Naive B cell (primary cell): ENCODE results near the gene FMNL1. TPM values are rescaled to one million over a fixed set of nuclear protein-coding genes. Genes with fewer than 3 reads are reported as not detected.

Source experiments
- ATAC-seq, 2 donors: fragments of 150-1000 bp; cut with Tn5 transposase; 2 replicates each; pipeline ENCODE4 v1.10.0; 2021; ENCODE audit warnings: low read depth in 2 of 2, mild to moderate bottlenecking in 2 of 2, moderate library complexity in 2 of 2
- DNase-seq: peaks from one replicate; pipeline ENCODE4 v3.0.0; 2022
- H3K27ac Mint-ChIP-seq, 6 donors: one replicate each; pipeline ENCODE4 v1.8.0; 2020 to 2022; ENCODE audit warnings: mild to moderate bottlenecking in 6 of 6, mixed read lengths in 6 of 6, moderate library complexity in 5 of 6, inconsistent platforms in 2 of 6
- H3K27me3 Mint-ChIP-seq, 3 donors: one replicate each; pipeline ENCODE4 v1.8.0; 2021 to 2022; ENCODE audit warnings: mixed read lengths in 3 of 3, mild to moderate bottlenecking in 1 of 3
- H3K36me3 Mint-ChIP-seq, 2 donors: one replicate each; pipeline ENCODE4 v1.8.0; 2020 to 2022; ENCODE audit warnings: mixed read lengths in 2 of 2, inconsistent platforms in 1 of 2, mild to moderate bottlenecking in 1 of 2
- H3K4me1 Mint-ChIP-seq, 3 donors: one replicate each; pipeline ENCODE4 v1.8.0; 2020 to 2022; ENCODE audit warnings: mixed read lengths in 3 of 3, inconsistent platforms in 1 of 3, mild to moderate bottlenecking in 1 of 3, moderate library complexity in 1 of 3
- H3K4me3 Mint-ChIP-seq, 8 donors: one replicate each; pipeline ENCODE4 v1.8.0; 2020 to 2022; ENCODE audit warnings: mild to moderate bottlenecking in 8 of 8, mixed read lengths in 8 of 8, moderate library complexity in 8 of 8, inconsistent platforms in 2 of 8
- H3K9me3 Mint-ChIP-seq, 7 donors: one replicate each; pipeline ENCODE4 v1.8.0; 2020 to 2022; ENCODE audit warnings: mixed read lengths in 7 of 7, mild to moderate bottlenecking in 5 of 7, inconsistent platforms in 2 of 7, moderate library complexity in 1 of 7
- polyA plus RNA-seq, 6 donors: library from polyadenylated mRNA; unstranded; fragments of 300-500 nt; fragmentation: Illumina TruSeq; gene quantifications; one replicate each; pipeline ENCODE4 v1.2.3, GENCODE V29; 2021; ENCODE audit warnings: low read depth in 6 of 6

FMNL1 gene
- polyA plus RNA-seq, 6 donors from 2014 or later, result 16.9 to 47.0 (median 22.3) TPM

GRCh38 chr17:45226576-45226975, 4.9 kb downstream of the FMNL1 start:
- Mint-ChIP-seq H3K36me3 (peaks cover 0 to 7% of the 10 kb centered on the region in 2 donors), H3K27me3 (no peaks in the 10 kb centered on the region), H3K4me3 (peak overlapping the region; percentile 96 to 99 (median 98))

GRCh38 chr17:45227101-45227925, 5.6 kb downstream of the FMNL1 start:
- Mint-ChIP-seq H3K9me3 (no peaks in the 10 kb centered on the region), H3K36me3 (peaks cover 0 to 7% of the 10 kb centered on the region in 2 donors), H3K4me3 (peak overlapping the region; percentile 96 to 99 (median 98)), H3K27ac (peak overlapping the region; percentile 99 to 100 (median 100)), H3K4me1 (peaks cover 72 to 99% (median 92%) of the 10 kb centered on the region in 3 donors), H3K27me3 (no peaks in the 10 kb centered on the region)
- peak in 1 of 2 donors; percentile 2 for ATAC-seq
- peak; percentile 57 for DNase-seq

More at GRCh38 chr17:45226576-45226975, 4.9 kb downstream of the FMNL1 start:
- peaks cover 66 to 92% (median 84%) of the 10 kb centered on the region in 3 donors for H3K4me1 Mint-ChIP-seq
- no peaks in the 10 kb centered on the region for H3K9me3 Mint-ChIP-seq
- H3K27ac Mint-ChIP-seq, result peak overlapping the region; percentile 99 to 100 (median 100)
- DNase-seq (no peak), ATAC-seq (no peak)

- DNase-seq (no peak), ATAC-seq (no peak)
- Mint-ChIP-seq H3K27ac (peak overlapping the region; percentile 99 to 100 (median 100)), H3K9me3 (no peaks in the 10 kb centered on the region), H3K27me3 (no peaks in the 10 kb centered on the region), H3K4me1 (peaks cover 71 to 98% (median 91%) of the 10 kb centered on the region in 3 donors), H3K36me3 (peaks cover 0 to 7% of the 10 kb centered on the region in 2 donors), H3K4me3 (peak overlapping the region; percentile 83 to 99 (median 97))
Measured at GRCh38 chr17:45227926-45228762, 6.5 kb downstream of the FMNL1 start.

GRCh38 chr17:45228763-45229539, 7.3 kb downstream of the FMNL1 start:
- Mint-ChIP-seq H3K27ac (peak overlapping the region; percentile 99 to 100 (median 100)), H3K27me3 (no peaks in the 10 kb centered on the region), H3K4me1 (peaks cover 68 to 98% (median 90%) of the 10 kb centered on the region in 3 donors), H3K4me3 (peak overlapping the region; percentile 81 to 99 (median 92)), H3K36me3 (peaks cover 0 to 7% of the 10 kb centered on the region in 2 donors), H3K9me3 (no peaks in the 10 kb centered on the region)
- DNase-seq (peak; percentile 96), ATAC-seq (peak; percentile 62 to 64)

- no peaks in the 10 kb centered on the region for H3K9me3 Mint-ChIP-seq
- peak in 1 of 2 donors; percentile 1 for ATAC-seq
- DNase-seq, result no peak
Measured at GRCh38 chr17:45229681-45230409, 8.2 kb downstream of the FMNL1 start.

GRCh38 chr17:45230410-45230786, 8.7 kb downstream of the FMNL1 start:
- peak overlapping the region; percentile 99 to 100 (median 100) for H3K27ac Mint-ChIP-seq
- peaks cover 66 to 97% (median 89%) of the 10 kb centered on the region in 3 donors for H3K4me1 Mint-ChIP-seq
- peak overlapping the region in 5 of 8 donors; percentile 23 to 96 (median 69) for H3K4me3 Mint-ChIP-seq
- H3K9me3 Mint-ChIP-seq, result no peaks in the 10 kb centered on the region
- no peaks in the 10 kb centered on the region for H3K27me3 Mint-ChIP-seq
- no peak for ATAC-seq
- DNase-seq, result no peak
- H3K36me3 Mint-ChIP-seq, result peaks cover 0 to 7% of the 10 kb centered on the region in 2 donors

More at GRCh38 chr17:45229681-45230409, 8.2 kb downstream of the FMNL1 start:
- H3K27me3 Mint-ChIP-seq, result no peaks in the 10 kb centered on the region
- H3K27ac Mint-ChIP-seq, result peak overlapping the region; percentile 99 to 100 (median 100)
- peaks cover 66 to 97% (median 89%) of the 10 kb centered on the region in 3 donors for H3K4me1 Mint-ChIP-seq
- H3K36me3 Mint-ChIP-seq, result peaks cover 0 to 7% of the 10 kb centered on the region in 2 donors
- peak overlapping the region in 7 of 8 donors; percentile 83 to 99 (median 96) for H3K4me3 Mint-ChIP-seq

GRCh38 chr17:45230787-45231480, 9.2 kb downstream of the FMNL1 start:
- Mint-ChIP-seq H3K27ac (peak overlapping the region; percentile 22 to 100 (median 100)), H3K4me3 (peak overlapping the region in 5 of 8 donors; percentile 23 to 96 (median 51)), H3K9me3 (no peaks in the 10 kb centered on the region), H3K36me3 (peaks cover 0 to 7% of the 10 kb centered on the region in 2 donors), H3K4me1 (peaks cover 65 to 97% (median 89%) of the 10 kb centered on the region in 3 donors), H3K27me3 (no peaks in the 10 kb centered on the region)
- ATAC-seq (no peak), DNase-seq (no peak)

GRCh38 chr17:45231481-45232116, 9.9 kb downstream of the FMNL1 start:
- H3K4me3 Mint-ChIP-seq, result no peak overlapping the region

GRCh38 chr17:45232514-45233422, 11.1 kb downstream of the FMNL1 start:
- no peak for DNase-seq
- peaks cover 1 to 17% of the 10 kb centered on the region in 2 donors for H3K36me3 Mint-ChIP-seq

More at GRCh38 chr17:45231481-45232116, 9.9 kb downstream of the FMNL1 start:
- DNase-seq (no peak), ATAC-seq (no peak)
- Mint-ChIP-seq H3K27me3 (no peaks in the 10 kb centered on the region), H3K4me1 (peaks cover 59 to 91% (median 83%) of the 10 kb centered on the region in 3 donors), H3K9me3 (no peaks in the 10 kb centered on the region), H3K27ac (peak overlapping the region in 5 of 6 donors; percentile 44 to 100 (median 91)), H3K36me3 (peaks cover 0 to 7% of the 10 kb centered on the region in 2 donors)

GRCh38 chr17:45233423-45233924, 11.8 kb downstream of the FMNL1 start:
- Mint-ChIP-seq H3K4me1 (peaks cover 49 to 72% (median 68%) of the 10 kb centered on the region in 3 donors), H3K27me3 (no peaks in the 10 kb centered on the region), H3K27ac (peak overlapping the region in 4 of 6 donors; percentile 33 to 100 (median 84)), H3K36me3 (peaks cover 6 to 24% of the 10 kb centered on the region in 2 donors), H3K9me3 (no peaks in the 10 kb centered on the region), H3K4me3 (no peak overlapping the region)
- ATAC-seq, result no peak
- no peak for DNase-seq

More at GRCh38 chr17:45232514-45233422, 11.1 kb downstream of the FMNL1 start:
- H3K27ac Mint-ChIP-seq, result peak overlapping the region in 5 of 6 donors; percentile 34 to 100 (median 91)
- no peaks in the 10 kb centered on the region for H3K27me3 Mint-ChIP-seq
- H3K4me3 Mint-ChIP-seq, result peak overlapping the region in 2 of 8 donors; percentile 8 to 28
- no peaks in the 10 kb centered on the region for H3K9me3 Mint-ChIP-seq
- no peak for ATAC-seq
- peaks cover 50 to 79% (median 73%) of the 10 kb centered on the region in 3 donors for H3K4me1 Mint-ChIP-seq
